H1 (cell line): ENCODE results near the gene ABHD17B. TPM values are rescaled to one million over a fixed set of nuclear protein-coding genes. Genes with fewer than 3 reads are reported as not detected.

Source experiments
- CTCF ChIA-PET: fragments of 300-600 bp; sonication (Branson Sonifier 250); formaldehyde crosslinking; loops from one replicate; lab custom pipeline; 2021; ENCODE audit not compliant: partially characterized antibody; lab: Charles Lee
- POLR2A ChIA-PET: fragments of 300-600 bp; sonication (Branson Sonifier 250); formaldehyde crosslinking; loops from one replicate; lab custom pipeline; 2021; ENCODE audit warnings: inconsistent platforms; ENCODE audit not compliant: partially characterized antibody; lab: Charles Lee
- DNase-seq, 2 experiments: peaks; one replicate each; pipeline versions ENCODE4 v3.0.0 to v3.0.0-alpha.2; 2010 to 2022; ENCODE audit warnings: low spot score in 2 of 2, low read depth in 1 of 2, mixed read lengths in 1 of 2
- FAIRE-seq: peaks from 2 replicates; lab custom pipeline; 2011; peaks lifted over from hg19 to GRCh38; lab: Jason Lieb, UNC
- H2AFZ ChIP-seq: 2 replicates; pipeline ENCODE4 v1.8.1; 2012; ENCODE audit warnings: low read length, inconsistent platforms
- H2AK5ac ChIP-seq: 2 replicates; pipeline ENCODE4 v1.6.1; 2013; ENCODE audit warnings: low read depth, low read length
- H2BK120ac ChIP-seq: replicated peaks from 2 replicates; pipeline ENCODE3; 2013; ENCODE audit warnings: low read depth, low read length, inconsistent platforms
- H2BK12ac ChIP-seq: 2 replicates; pipeline ENCODE4 v1.6.1; 2013; ENCODE audit warnings: low read depth, low read length
- H2BK15ac ChIP-seq: 2 replicates; pipeline ENCODE4 v1.6.1; 2013; ENCODE audit warnings: low read length
- H2BK20ac ChIP-seq: 2 replicates; pipeline ENCODE4 v1.6.1; 2013; ENCODE audit warnings: low read length
- H2BK5ac ChIP-seq: 2 replicates; pipeline ENCODE4 v1.6.1; 2013; ENCODE audit warnings: low read depth, low read length
- H3K14ac ChIP-seq: 2 replicates; pipeline ENCODE4 v1.6.1; 2013; ENCODE audit warnings: inconsistent platforms; ENCODE audit not compliant: insufficient read length
- H3K18ac ChIP-seq: 2 replicates; pipeline ENCODE4 v1.6.1; 2013; ENCODE audit warnings: low read length; ENCODE audit errors: extremely low read depth
- H3K23ac ChIP-seq: 2 replicates; pipeline ENCODE4 v1.6.1; 2013; ENCODE audit warnings: inconsistent platforms; ENCODE audit not compliant: insufficient read length
- H3K23me2 ChIP-seq: 2 replicates; pipeline ENCODE4 v1.6.1; 2013; ENCODE audit warnings: low read depth, low read length
- H3K27ac ChIP-seq: 2 replicates; pipeline ENCODE4 v1.6.1; 2011; ENCODE audit warnings: low read depth, low read length, inconsistent platforms
- H3K27me3 ChIP-seq, 4 experiments: replicated peaks in 1 of 4; 1 replicate in 1 of 4; 2 replicates in 3 of 4; pipeline versions ENCODE4 v1.6.1 to v1.8.1; 2011 to 2013; ENCODE audit warnings: low read length in 3 of 4, mild to moderate bottlenecking in 3 of 4, inconsistent platforms in 2 of 4, mixed read lengths in 2 of 4, moderate library complexity in 1 of 4; ENCODE audit not compliant: control insufficient read depth in 3 of 4, insufficient read depth in 3 of 4; ENCODE audit errors: extremely low read depth in 1 of 4
- H3K36me3 ChIP-seq, 4 experiments: 2 replicates each; pipeline versions ENCODE4 v1.6.1 to v1.8.1; 2011 to 2013; ENCODE audit warnings: mild to moderate bottlenecking in 4 of 4, low read length in 3 of 4, moderate library complexity in 2 of 4, control low read depth in 1 of 4, inconsistent platforms in 1 of 4; ENCODE audit not compliant: insufficient read depth in 4 of 4, control insufficient read depth in 2 of 4
- H3K4ac ChIP-seq: replicated peaks from 2 replicates; pipeline ENCODE3; 2013; ENCODE audit warnings: low read length, low read depth, mixed read lengths, inconsistent platforms; ENCODE audit not compliant: insufficient read length
- H3K4me1 ChIP-seq, 4 experiments: replicated peaks in 1 of 4; 1 replicate in 1 of 4; 2 replicates in 3 of 4; pipeline versions ENCODE4 v1.6.1 to v1.8.1; 2011 to 2013; ENCODE audit warnings: low read length in 3 of 4, inconsistent platforms in 2 of 4, mixed read lengths in 1 of 4; ENCODE audit not compliant: insufficient read depth in 4 of 4, control insufficient read depth in 3 of 4
- H3K4me2 ChIP-seq, 2 experiments: 2 replicates each; pipeline versions ENCODE4 v1.6.1 to v1.8.1; 2011 to 2013; ENCODE audit warnings: low read depth in 2 of 2, low read length in 2 of 2, control low read depth in 1 of 2, inconsistent platforms in 1 of 2, mild to moderate bottlenecking in 1 of 2; ENCODE audit not compliant: insufficient read depth in 1 of 2
- H3K4me3 ChIP-seq, 4 experiments: fragments of 200-600, 300-600 bp in 1 of 4; sonication (generic), shearing (Covaris generic), sonication (Bioruptor Twin) in 1 of 4; 2 replicates each; pipeline versions ENCODE4 v1.5.1 to v1.8.1; 2011 to 2016; ENCODE audit warnings: low read length in 4 of 4, low read depth in 3 of 4, control low read depth in 2 of 4, inconsistent platforms in 2 of 4, mild to moderate bottlenecking in 2 of 4, mixed read lengths in 1 of 4, moderate library complexity in 1 of 4; ENCODE audit not compliant: insufficient read depth in 2 of 4; ENCODE audit errors: extremely low read depth in 1 of 4
- H3K56ac ChIP-seq: replicated peaks from 2 replicates; pipeline ENCODE3; 2013; ENCODE audit warnings: low read depth, mild to moderate bottlenecking, mixed read lengths, low read length, inconsistent platforms; ENCODE audit not compliant: insufficient read length
- H3K79me1 ChIP-seq: 2 replicates; pipeline ENCODE4 v1.6.1; 2013; ENCODE audit warnings: low read depth, low read length, control low read depth
- H3K79me2 ChIP-seq, 2 experiments: 2 replicates each; pipeline versions ENCODE4 v1.6.1 to v1.8.1; 2012 to 2013; ENCODE audit warnings: low read length in 2 of 2, mild to moderate bottlenecking in 2 of 2, inconsistent platforms in 1 of 2; ENCODE audit not compliant: insufficient read depth in 2 of 2, control insufficient read depth in 1 of 2
- H3K9ac ChIP-seq, 4 experiments: replicated peaks in 1 of 4; 1 replicate in 1 of 4; 2 replicates in 3 of 4; pipeline versions ENCODE4 v1.6.1 to v1.8.1; 2011 to 2013; ENCODE audit warnings: low read depth in 3 of 4, low read length in 3 of 4, control low read depth in 2 of 4, mild to moderate bottlenecking in 2 of 4, moderate library complexity in 2 of 4, inconsistent platforms in 1 of 4; ENCODE audit errors: extremely low read depth in 1 of 4
- H3K9me3 ChIP-seq, 2 experiments: 2 replicates each; pipeline versions ENCODE4 v1.6.1 to v1.8.1; 2012 to 2013; ENCODE audit warnings: mild to moderate bottlenecking in 2 of 2, moderate library complexity in 2 of 2, control low read depth in 1 of 2, inconsistent platforms in 1 of 2, low read depth in 1 of 2, low read length in 1 of 2, mixed read lengths in 1 of 2; ENCODE audit not compliant: insufficient read depth in 2 of 2
- H4K20me1 ChIP-seq, 2 experiments: replicated peaks in 1 of 2; 2 replicates each; pipeline versions ENCODE3 to v1.8.1; 2011 to 2013; ENCODE audit warnings: inconsistent platforms in 2 of 2, low read length in 2 of 2, mild to moderate bottlenecking in 1 of 2; ENCODE audit not compliant: insufficient read depth in 2 of 2, control insufficient read depth in 1 of 2
- H4K5ac ChIP-seq: 2 replicates; pipeline ENCODE4 v1.6.1; 2013; ENCODE audit warnings: low read length, low read depth, mixed read lengths, inconsistent platforms; ENCODE audit not compliant: insufficient read length
- H4K8ac ChIP-seq: 2 replicates; pipeline ENCODE4 v1.8.0; 2013; ENCODE audit warnings: mild to moderate bottlenecking, moderate library complexity, low read length, inconsistent platforms; ENCODE audit not compliant: insufficient read depth; ENCODE audit errors: extremely low read depth
- H4K91ac ChIP-seq: replicated peaks from 2 replicates; pipeline ENCODE3; 2013; ENCODE audit warnings: low read length, mixed read lengths, inconsistent platforms; ENCODE audit not compliant: insufficient read length
- SAP30 ChIP-seq: fragments of 300-600 bp; sonication (generic); IDR thresholded peaks from 2 replicates; pipeline ENCODE4 v1.7.1; 2012; ENCODE audit warnings: low read length, moderate library complexity, mild to moderate bottlenecking, inconsistent platforms; ENCODE audit not compliant: insufficient read depth, insufficient replicate concordance
- TEAD4 ChIP-seq: IDR thresholded peaks from 2 replicates; pipeline ENCODE4 v1.6.1; 2012; ENCODE audit warnings: low read depth, low read length, inconsistent platforms, mixed read lengths
- WGBS, 2 experiments: shearing (Covaris generic) in 1 of 2; methylation state at CpG; one replicate each; pipeline versions ENCODE4 v1.1.6 to v1.1.7; 2013 to 2015; ENCODE audit warnings: low lambda C conversion rate in 2 of 2, mixed read lengths in 2 of 2, inconsistent platforms in 1 of 2, low coverage in 1 of 2, missing lambda C conversion rate in 1 of 2; ENCODE audit not compliant: insufficient replicate concordance in 2 of 2, insufficient coverage in 1 of 2, insufficient read length in 1 of 2; ENCODE audit errors: extremely low coverage in 1 of 2, missing lambda C conversion rate in 1 of 2; 5-methylcytosine and 5-hydroxymethylcytosine counted together
- polyA plus RNA-seq, 7 experiments: library from polyadenylated mRNA; depleted of rRNA in 3 of 7; stranded (reverse) in 5 of 7; unstranded in 2 of 7; fragments of >200 nt in 5 of 7; fragments of 200-250 nt in 2 of 7; gene quantifications; 1 replicate in 5 of 7; 2 replicates in 1 of 7; 4 replicates in 1 of 7; pipeline versions ENCODE4 v1.2.1 to v1.2.3, GENCODE V29; 2011 to 2013; ENCODE audit warnings: missing spikeins in 2 of 7, mixed read lengths in 2 of 7
- total RNA-seq: library from RNA; stranded (reverse); fragmentation: NEBNext Ultra II Directional; extraction: Animal tissue kit (Norgen Biotek cat#: 25700); gene quantifications from 2 replicates; pipeline ENCODE4 v1.2.1, GENCODE V29; 2021
- TF ChIP-seq, protein P1 (sequence below): IDR thresholded peaks from 2 replicates; pipeline ENCODE4 v1.6.1; 2012; ENCODE audit warnings: low read length, inconsistent platforms

ABHD17B gene
- total and polyA plus RNA-seq, 2 of the 8 experiments (the other 6 are each of a cell fraction or from before 2014, with no cell fraction given) = 37.2 to 60.8 TPM

GRCh38 chr9:71920456-71921189 lies 9.6 kb upstream of the ABHD17B start:
- Histone ChIP-seq H2AK5ac (no peak overlapping the region; the same call in 1 of the 2 replicates), H2BK12ac (peak overlapping the region; percentile 77), H3K56ac (peak overlapping the region; percentile 47), H3K79me2 (peaks cover 11 to 75% of the 10 kb centered on the region in 2 experiments; a peak in 3 of 4 replicates), H2BK5ac (peak overlapping the region; percentile 85; the same call in 1 of the 2 replicates), H4K20me1 (no peaks in the 10 kb centered on the region), H3K23me2 (no peaks in the 10 kb centered on the region), H2BK120ac (peak overlapping the region; percentile 86), H3K79me1 (peaks cover 3% of the 10 kb centered on the region; the same call in 1 of the 2 replicates), H3K9ac (peak overlapping the region in 1 of 4 experiments; percentile 49; a peak in 2 of 7 replicates), H3K18ac (0 out of 2 replicates have a peak overlapping the region, but pooled peaks have one; percentile 67), H3K27ac (peak overlapping the region; percentile 76; the same call in 1 of the 2 replicates), H2AFZ (no peak overlapping the region), H4K8ac (no peak overlapping the region)
- POLR2A ChIA-PET = interaction anchor here (0.7 to 5.5 kb wide), 18 partner anchors 9 to 104 kb away, joined by 3 to 73 read pairs (median 4); partner anchors contain the start of genes ABHD17B and C9orf85
- WGBS, 2 experiments = 0% methylated on average over 1 of the region's 1 CpG; no CpG with 5 or more reads in 1 of the 2 experiments
- no peak for DNase-seq
- TF ChIP-seq TEAD4 = 0 out of 2 replicates have a peak, but pooled peaks have one; percentile 33
- TF ChIP-seq, protein P1, sequence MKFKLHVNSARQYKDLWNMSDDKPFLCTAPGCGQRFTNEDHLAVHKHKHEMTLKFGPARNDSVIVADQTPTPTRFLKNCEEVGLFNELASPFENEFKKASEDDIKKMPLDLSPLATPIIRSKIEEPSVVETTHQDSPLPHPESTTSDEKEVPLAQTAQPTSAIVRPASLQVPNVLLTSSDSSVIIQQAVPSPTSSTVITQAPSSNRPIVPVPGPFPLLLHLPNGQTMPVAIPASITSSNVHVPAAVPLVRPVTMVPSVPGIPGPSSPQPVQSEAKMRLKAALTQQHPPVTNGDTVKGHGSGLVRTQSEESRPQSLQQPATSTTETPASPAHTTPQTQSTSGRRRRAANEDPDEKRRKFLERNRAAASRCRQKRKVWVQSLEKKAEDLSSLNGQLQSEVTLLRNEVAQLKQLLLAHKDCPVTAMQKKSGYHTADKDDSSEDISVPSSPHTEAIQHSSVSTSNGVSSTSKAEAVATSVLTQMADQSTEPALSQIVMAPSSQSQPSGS = 0 out of 2 replicates have a peak, but pooled peaks have one; percentile 50
- TF ChIP-seq SAP30 = no peak
- TF ChIP-seq, all 59 proteins: peak for 2
- Histone ChIP-seq H3K4ac (peak overlapping the region; percentile 74), H3K4me1 (peaks cover 4 to 12% (median 9%) of the 10 kb centered on the region in 4 experiments; a peak in 6 of 7 replicates), H3K14ac (no peak overlapping the region), H3K27me3 (no peaks in the 10 kb centered on the region), H3K9me3 (peaks cover 12 to 17% of the 10 kb centered on the region in 2 experiments; a peak in 3 of 4 replicates), H3K4me2 (peak overlapping the region; percentile 46 to 58), H2BK20ac (peak overlapping the region; percentile 88; the same call in 1 of the 2 replicates), H3K36me3 (peaks cover 0 to 12% (median 5%) of the 10 kb centered on the region in 4 experiments; a peak in 3 of 8 replicates), H2BK15ac (no peak overlapping the region), H4K91ac (peak overlapping the region; percentile 1), H4K5ac (peak overlapping the region; percentile 92), H3K23ac (no peak overlapping the region), H3K4me3 (peak overlapping the region in 1 of 4 experiments; percentile 31; a peak in 2 of 8 replicates)
- FAIRE-seq = peak; percentile 62
- CTCF ChIA-PET = interaction anchor here (1.2 to 1.5 kb wide), 2 partner anchors 8 to 28 kb away, joined by 3 to 4 read pairs; no protein-coding TSS in a partner anchor
